ENCODE data around the gene KANSL1L. TPM values are rescaled to one million over a fixed set of nuclear protein-coding genes. Genes with fewer than 3 reads are reported as not detected.
A peak's percentile ranks its signal among the peaks of the same experiment; 100 is the strongest.

KANSL1L gene
- total and polyA plus RNA-seq, 9 of the 15 experiments (the other 6 are each of a cell fraction or from before 2014, with no cell fraction given): 1.3 to 6.7 (median 2.4) TPM

GRCh38 chr2:210170446-210171303 is 534 bp downstream of the KANSL1L start (continued):
- TF ChIP-seq PRDM10 (IDR thresholded peaks at IDR 0.05; ENCODE audit: partially characterized antibody): no peak
- TF ChIP-seq ZNF79 (CRISPR knock-in tag; IDR thresholded peaks at IDR 0.05; ENCODE audit: low read depth): no peak
- no peak for TF ChIP-seq CTCF (IDR thresholded peaks at IDR 0.05 in 2 of 3, conservative IDR thresholded peaks at IDR 0.05 in 1 of 3; ENCODE audit: insufficient read depth in 2 of 3, low read depth in 1 of 3, low read length in 3 of 3)
- peak; percentile 30 to 62; a peak in 1 of 4 replicates for TF ChIP-seq MAZ (CRISPR knock-in tag; conservative IDR thresholded peaks at IDR 0.05 in 1 of 2, IDR thresholded peaks at IDR 0.05 in 1 of 2)
- TF ChIP-seq CLOCK (CRISPR knock-in tag; IDR thresholded peaks at IDR 0.05; ENCODE audit: borderline replicate concordance): no peak
- TF ChIP-seq PHF8 (IDR thresholded peaks at IDR 0.05; ENCODE audit: borderline replicate concordance, low read length): peak; percentile 55; the same call in 1 of the 2 replicates
- TF ChIP-seq EP400 (IDR thresholded peaks at IDR 0.05): peak; percentile 53
- peak; percentile 31; the same call in 1 of the 2 replicates for TF ChIP-seq JUND (IDR thresholded peaks at IDR 0.05; ENCODE audit: borderline replicate concordance, low read depth, low read length)
- no peak for TF ChIP-seq JUND (tag; IDR thresholded peaks at IDR 0.05; ENCODE audit: borderline replicate concordance, low read depth, low read length)
- no peak for TF ChIP-seq SNAPC5 (CRISPR knock-in tag; IDR thresholded peaks at IDR 0.05)
- no peak for TF ChIP-seq ZNF347 (CRISPR knock-in tag; IDR thresholded peaks at IDR 0.05; ENCODE audit: low read depth)
- peak; percentile 71 for TF ChIP-seq ATF3 (IDR thresholded peaks at IDR 0.05)
- no peak for TF ChIP-seq ATF3 (CRISPR knock-in tag; conservative IDR thresholded peaks at IDR 0.05)
- TF ChIP-seq ARID1B (IDR thresholded peaks at IDR 0.05): 0 out of 2 replicates have a peak, but pooled peaks have one; percentile 8
- peak; percentile 52; the same call in 1 of the 2 replicates for TF ChIP-seq POLR2AphosphoS5 (IDR thresholded peaks at IDR 0.05; ENCODE audit: control insufficient read depth, insufficient read depth, low read depth, low read length)
- peak; percentile 17; the same call in 1 of the 2 replicates for TF ChIP-seq CEBPB (tag; IDR thresholded peaks at IDR 0.05)

All from K562 (cell line).